HEK293T (cell line): ENCODE results near the gene SIRT5.

ENCODE experiments used
- CTCF ChIA-PET: fragments of 350-600 bp; formaldehyde crosslinking; extraction: SDS; loops from one replicate; lab custom pipeline; 2021; ENCODE audit warnings: antibody characterized with exemption, inconsistent platforms; lab: Yijun Ruan, JAX
- POLR2A ChIA-PET: fragments of 350-600 bp; formaldehyde crosslinking; extraction: SDS; loops from one replicate; lab custom pipeline; 2020; ENCODE audit warnings: antibody characterized with exemption, inconsistent platforms; lab: Yijun Ruan, JAX
- DNase-seq: peaks from one replicate; pipeline ENCODE4 v3.0.0; 2012; ENCODE audit warnings: mixed read lengths; ENCODE audit errors: extremely low spot score
- ARNT ChIP-seq: fragments of 450-650 bp; IDR thresholded peaks from 2 replicates; pipeline ENCODE4 v1.6.1; 2017; ENCODE audit warnings: mild to moderate bottlenecking
- BHLHE40 ChIP-seq: fragments of 450-650 bp; IDR thresholded peaks from 2 replicates; pipeline ENCODE4 v1.6.1; 2016; ENCODE audit warnings: mild to moderate bottlenecking, moderate library complexity, borderline replicate concordance
- CTBP1 ChIP-seq: fragments of 450-650 bp; IDR thresholded peaks from 2 replicates; pipeline ENCODE4 v1.6.1; 2016; ENCODE audit warnings: borderline replicate concordance
- ELF4 ChIP-seq: fragments of 450-650 bp; IDR thresholded peaks from 2 replicates; pipeline ENCODE4 v1.6.1; 2017; ENCODE audit warnings: antibody characterized with exemption
- FOXA1 ChIP-seq: fragments of 450-650 bp; IDR thresholded peaks from 2 replicates; pipeline ENCODE4 v1.6.1; 2016; ENCODE audit warnings: mild to moderate bottlenecking
- FOXK2 ChIP-seq: fragments of 450-650 bp; IDR thresholded peaks from 2 replicates; pipeline ENCODE4 v1.6.1; 2016; ENCODE audit warnings: mild to moderate bottlenecking
- FOXM1 ChIP-seq: fragments of 450-650 bp; IDR thresholded peaks from 2 replicates; pipeline ENCODE4 v1.6.1; 2017; ENCODE audit warnings: mild to moderate bottlenecking, borderline replicate concordance
- HDGF ChIP-seq: fragments of 450-650 bp; IDR thresholded peaks from 2 replicates; pipeline ENCODE4 v1.6.1; 2017; ENCODE audit warnings: antibody characterized with exemption, borderline replicate concordance
- L3MBTL2 ChIP-seq: fragments of 450-650 bp; conservative IDR thresholded peaks from 2 replicates; pipeline ENCODE4 v1.6.1; 2016; ENCODE audit warnings: mild to moderate bottlenecking
- LEF1 ChIP-seq: fragments of 450-650 bp; IDR thresholded peaks from 2 replicates; pipeline ENCODE4 v1.6.1; 2017; ENCODE audit warnings: mild to moderate bottlenecking, borderline replicate concordance
- NFRKB ChIP-seq: fragments of 450-650 bp; IDR thresholded peaks from 2 replicates; pipeline ENCODE4 v1.6.1; 2016; ENCODE audit warnings: mild to moderate bottlenecking, moderate library complexity
- SP1 ChIP-seq: fragments of 450-650 bp; IDR thresholded peaks from 2 replicates; pipeline ENCODE4 v1.6.1; 2017
- SUZ12 ChIP-seq: fragments of 450-650 bp; IDR thresholded peaks from 2 replicates; pipeline ENCODE4 v1.6.1; 2016; ENCODE audit warnings: mild to moderate bottlenecking
- TARDBP ChIP-seq: fragments of 450-650 bp; IDR thresholded peaks from 2 replicates; pipeline ENCODE4 v1.6.1; 2016
- ZNF384 ChIP-seq: fragments of 450-650 bp; IDR thresholded peaks from 2 replicates; pipeline ENCODE4 v1.6.1; 2016
- TF ChIP-seq, protein P1 (sequence below): fragments of 450-650 bp; IDR thresholded peaks from 2 replicates; pipeline ENCODE4 v1.6.1; 2016

The SIRT5 gene

DNA sequence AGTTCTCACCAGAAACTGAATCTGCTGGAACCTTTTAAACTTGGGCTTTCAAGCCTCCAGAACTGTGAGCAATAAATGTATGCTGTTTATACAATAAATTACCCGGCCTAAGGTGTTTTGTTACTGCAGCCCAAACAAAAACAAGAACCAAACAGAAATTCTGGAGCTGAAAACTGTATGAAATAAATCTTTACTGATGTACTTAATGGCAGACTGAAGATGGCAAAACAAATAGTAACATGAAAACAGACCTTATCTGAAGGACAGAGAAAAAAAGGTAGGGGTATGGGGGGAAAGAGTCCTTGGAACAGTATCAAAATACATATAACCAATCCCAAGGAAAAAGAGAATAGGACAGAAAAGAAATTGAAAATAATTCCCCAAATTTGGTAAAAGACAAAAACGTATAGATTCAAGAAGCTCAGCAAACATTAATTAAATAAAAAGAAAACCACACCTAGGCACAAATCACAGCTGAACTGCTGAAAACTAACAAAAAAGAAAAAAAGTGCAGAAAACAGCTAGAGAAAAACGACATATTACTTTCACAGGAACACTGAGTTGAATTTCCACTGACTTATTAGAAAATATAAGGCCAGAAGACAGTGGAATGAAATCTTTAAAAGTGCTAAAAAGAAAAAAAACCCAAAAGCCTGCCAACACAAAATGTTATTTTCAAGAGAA lies 88.4 kb downstream of the SIRT5 start:
- ChIA-PET POLR2A (no interaction called here), CTCF (no interaction called here)
- no peak for DNase-seq
- no peak for TF ChIP-seq ZNF384
- TF ChIP-seq ARNT, result no peak
- no peak for TF ChIP-seq HDGF
- TF ChIP-seq SUZ12, result no peak
- no peak for TF ChIP-seq ELF4
- TF ChIP-seq LEF1, result no peak
- no peak for TF ChIP-seq BHLHE40
- no peak for TF ChIP-seq TARDBP
- no peak for TF ChIP-seq FOXA1
- TF ChIP-seq NFRKB, result no peak
- no peak for TF ChIP-seq SP1
- no peak for TF ChIP-seq FOXK2
- no peak for TF ChIP-seq CTBP1
- TF ChIP-seq FOXM1, result no peak
- TF ChIP-seq L3MBTL2, result no peak
- TF ChIP-seq, protein P1, sequence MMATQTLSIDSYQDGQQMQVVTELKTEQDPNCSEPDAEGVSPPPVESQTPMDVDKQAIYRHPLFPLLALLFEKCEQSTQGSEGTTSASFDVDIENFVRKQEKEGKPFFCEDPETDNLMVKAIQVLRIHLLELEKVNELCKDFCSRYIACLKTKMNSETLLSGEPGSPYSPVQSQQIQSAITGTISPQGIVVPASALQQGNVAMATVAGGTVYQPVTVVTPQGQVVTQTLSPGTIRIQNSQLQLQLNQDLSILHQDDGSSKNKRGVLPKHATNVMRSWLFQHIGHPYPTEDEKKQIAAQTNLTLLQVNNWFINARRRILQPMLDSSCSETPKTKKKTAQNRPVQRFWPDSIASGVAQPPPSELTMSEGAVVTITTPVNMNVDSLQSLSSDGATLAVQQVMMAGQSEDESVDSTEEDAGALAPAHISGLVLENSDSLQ, result no peak

DNA sequence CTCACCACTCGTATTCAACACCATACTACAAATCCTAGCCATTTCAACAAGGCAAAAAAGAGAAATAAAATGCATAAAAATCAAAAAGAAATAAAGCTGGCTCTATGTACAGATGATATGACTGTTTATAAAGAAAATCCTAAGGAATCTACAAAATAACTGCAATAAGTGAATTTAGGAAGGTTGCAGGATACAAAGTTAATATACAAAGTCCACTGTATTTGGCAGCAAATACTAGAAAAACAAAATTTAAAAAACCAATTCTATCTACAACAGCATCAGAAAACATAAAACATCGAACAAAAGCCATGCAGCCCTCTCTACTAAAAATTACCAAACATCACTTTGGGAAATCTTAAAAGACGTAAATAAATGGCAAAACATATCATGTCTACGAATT lies 89.6 kb downstream of the SIRT5 start:
- CTCF ChIA-PET, result no interaction called here
- TF ChIP-seq SUZ12, result no peak
- no peak for TF ChIP-seq ELF4
- TF ChIP-seq CTBP1, result no peak
- TF ChIP-seq FOXM1, result no peak
- TF ChIP-seq BHLHE40, result no peak
- no peak for TF ChIP-seq HDGF
- TF ChIP-seq FOXK2, result no peak
- TF ChIP-seq ZNF384, result no peak
- no peak for TF ChIP-seq LEF1
- no peak for TF ChIP-seq TARDBP
- no peak for TF ChIP-seq ARNT
- no peak for TF ChIP-seq FOXA1
- POLR2A ChIA-PET, result no interaction called here

More for the DNA sequence above, 89.6 kb downstream of the SIRT5 start:
- no peak for DNase-seq
